ENCODE data around the gene SCAPER.
"Not testable (repeated sequence)": the region's sequence is repeated elsewhere in the genome, so short reads cannot be mapped to it uniquely, and the experiment has no call there.

SCAPER gene

GRCh38 chr15:76503121-76503520 is 402.0 kb downstream of the SCAPER start:
- TF ChIP-seq, protein P1, sequence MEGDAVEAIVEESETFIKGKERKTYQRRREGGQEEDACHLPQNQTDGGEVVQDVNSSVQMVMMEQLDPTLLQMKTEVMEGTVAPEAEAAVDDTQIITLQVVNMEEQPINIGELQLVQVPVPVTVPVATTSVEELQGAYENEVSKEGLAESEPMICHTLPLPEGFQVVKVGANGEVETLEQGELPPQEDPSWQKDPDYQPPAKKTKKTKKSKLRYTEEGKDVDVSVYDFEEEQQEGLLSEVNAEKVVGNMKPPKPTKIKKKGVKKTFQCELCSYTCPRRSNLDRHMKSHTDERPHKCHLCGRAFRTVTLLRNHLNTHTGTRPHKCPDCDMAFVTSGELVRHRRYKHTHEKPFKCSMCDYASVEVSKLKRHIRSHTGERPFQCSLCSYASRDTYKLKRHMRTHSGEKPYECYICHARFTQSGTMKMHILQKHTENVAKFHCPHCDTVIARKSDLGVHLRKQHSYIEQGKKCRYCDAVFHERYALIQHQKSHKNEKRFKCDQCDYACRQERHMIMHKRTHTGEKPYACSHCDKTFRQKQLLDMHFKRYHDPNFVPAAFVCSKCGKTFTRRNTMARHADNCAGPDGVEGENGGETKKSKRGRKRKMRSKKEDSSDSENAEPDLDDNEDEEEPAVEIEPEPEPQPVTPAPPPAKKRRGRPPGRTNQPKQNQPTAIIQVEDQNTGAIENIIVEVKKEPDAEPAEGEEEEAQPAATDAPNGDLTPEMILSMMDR (IDR thresholded peaks at IDR 0.05; ENCODE audit: low read depth, low read length), result no peak
- DNase-seq (ENCODE audit: low read depth, low spot score), result no peak
- in situ Hi-C loops (cut with HindIII; ENCODE audit: low sequenced_read_pairs), result no loop called here
- no peak overlapping the region for H3K4me3 ChIP-seq (ENCODE audit: low read depth, low read length)

GRCh38 chr15:76502678-76503077 is 402.5 kb downstream of the SCAPER start:
- DNase-seq (ENCODE audit: low read depth, low spot score), result no peak
- TF ChIP-seq, protein P1 (IDR thresholded peaks at IDR 0.05; ENCODE audit: low read depth, low read length), result no peak
- in situ Hi-C loops (cut with HindIII; ENCODE audit: low sequenced_read_pairs), result no loop called here
- no peak overlapping the region for H3K4me3 ChIP-seq (ENCODE audit: low read depth, low read length)

GRCh38 chr15:76502185-76502584 is 403.0 kb downstream of the SCAPER start:
- in situ Hi-C loops (cut with HindIII; ENCODE audit: low sequenced_read_pairs); DNase-seq (ENCODE audit: low read depth, low spot score); H3K4me3 ChIP-seq (ENCODE audit: low read depth, low read length): not testable (repeated sequence)

- DNase-seq (ENCODE audit: low read depth, low spot score), result peak; percentile 3
- no peak overlapping the region for H3K4me3 ChIP-seq (ENCODE audit: low read depth, low read length)
- TF ChIP-seq, protein P1 (IDR thresholded peaks at IDR 0.05; ENCODE audit: low read depth, low read length), result no peak
- in situ Hi-C loops (cut with HindIII; ENCODE audit: low sequenced_read_pairs), result no loop called here
Observed at GRCh38 chr15:76501726-76502125, 403.4 kb downstream of the SCAPER start.

GRCh38 chr15:76501011-76501410 is 404.1 kb downstream of the SCAPER start:
- TF ChIP-seq, protein P1 (IDR thresholded peaks at IDR 0.05; ENCODE audit: low read depth, low read length), result no peak
- DNase-seq (ENCODE audit: low read depth, low spot score), result no peak
- no peak overlapping the region for H3K4me3 ChIP-seq (ENCODE audit: low read depth, low read length)
- in situ Hi-C loops (cut with HindIII; ENCODE audit: low sequenced_read_pairs), result no loop called here

GRCh38 chr15:76495487-76495886 is 409.7 kb downstream of the SCAPER start:
- in situ Hi-C loops (cut with HindIII; ENCODE audit: low sequenced_read_pairs), result no loop called here
- TF ChIP-seq, protein P1 (IDR thresholded peaks at IDR 0.05; ENCODE audit: low read depth, low read length), result no peak
- no peak overlapping the region for H3K4me3 ChIP-seq (ENCODE audit: low read depth, low read length)
- DNase-seq (ENCODE audit: low read depth, low spot score), result no peak

- no peak overlapping the region for H3K4me3 ChIP-seq (ENCODE audit: low read depth, low read length)
- TF ChIP-seq, protein P1 (IDR thresholded peaks at IDR 0.05; ENCODE audit: low read depth, low read length), result no peak
- DNase-seq (ENCODE audit: low read depth, low spot score), result no peak
- in situ Hi-C loops (cut with HindIII; ENCODE audit: low sequenced_read_pairs), result no loop called here
Observed at GRCh38 chr15:76492538-76492937, 412.6 kb downstream of the SCAPER start.

Data from astrocyte of the spinal cord (primary cell).